ENCODE measurements around the gene CCDC91.

The CCDC91 gene

DNA sequence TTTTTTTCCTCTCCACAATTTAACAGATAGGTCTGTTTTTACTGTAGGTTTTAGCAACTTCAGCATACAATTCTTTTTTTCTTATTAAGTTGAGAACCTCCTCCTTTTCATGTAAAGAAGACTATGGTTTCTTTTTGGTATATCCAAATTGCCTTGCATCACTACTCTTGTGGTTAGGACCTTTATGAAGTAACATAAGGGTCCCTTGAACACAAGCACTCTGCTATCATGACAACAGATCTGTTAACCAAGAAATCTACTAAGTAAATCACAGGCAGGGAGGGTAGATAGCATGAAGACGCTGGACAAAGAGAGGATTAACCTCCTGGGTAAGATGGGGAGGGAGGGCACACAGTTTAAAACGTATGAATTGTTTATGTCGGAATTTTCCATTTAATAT, 380.6 kb downstream of the CCDC91 start:
- no peaks in the 10 kb centered on the region for H3K4me1 Mint-ChIP-seq (ENCODE audit: low read depth in 2 of 2)
- no peak overlapping the region for H3K4me3 Mint-ChIP-seq
- DNase-seq (no peak), ATAC-seq (replicated peaks) (no peak)
- H3K36me3 Mint-ChIP-seq (ENCODE audit: insufficient read depth) = peaks cover 2% of the 10 kb centered on the region
- H3K27me3 Mint-ChIP-seq = no peaks in the 10 kb centered on the region
- no peak overlapping the region for H3K27ac Mint-ChIP-seq
- no peaks in the 10 kb centered on the region for H3K9me3 Mint-ChIP-seq

DNA sequence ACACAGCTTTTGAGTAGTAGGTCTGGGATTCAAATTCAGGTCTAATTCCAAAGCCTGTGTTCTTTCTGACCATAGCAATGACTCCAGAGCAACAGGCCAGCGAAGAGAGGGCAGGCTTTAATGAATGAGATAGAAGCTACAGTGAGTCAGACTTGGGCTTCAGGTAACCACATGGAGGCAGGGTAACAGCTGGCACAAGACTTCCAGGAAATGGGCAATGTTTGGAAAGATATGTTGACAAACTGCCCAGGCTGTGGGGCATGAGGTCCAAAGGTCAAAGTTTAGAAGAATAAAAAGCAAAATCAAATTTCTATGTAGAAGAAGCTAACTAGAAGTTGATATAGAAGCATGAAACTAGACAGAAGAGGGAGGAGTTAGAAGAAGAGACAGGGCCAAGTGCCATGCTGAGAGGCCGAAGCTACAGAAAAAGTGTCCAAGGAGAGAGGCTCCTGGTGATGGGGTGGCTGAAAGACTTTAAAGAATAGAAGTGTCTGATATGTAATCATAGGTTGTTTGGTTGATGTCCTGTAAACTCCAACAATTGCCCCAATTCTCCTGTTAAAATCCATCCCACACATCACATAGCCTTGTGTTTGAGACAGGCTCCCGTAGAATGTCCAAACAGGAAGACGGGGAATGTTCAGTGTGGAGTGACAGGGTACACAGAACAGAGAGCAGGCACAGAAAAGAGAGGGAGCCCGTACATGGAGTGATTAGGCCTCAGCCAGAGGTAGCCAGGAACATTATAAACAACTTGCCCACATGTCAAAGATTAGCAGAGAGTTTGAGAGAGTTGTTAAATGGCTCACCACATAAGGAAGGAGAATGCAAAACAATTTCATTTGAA, 384.7 kb downstream of the CCDC91 start:
- no peaks in the 10 kb centered on the region for H3K27me3 Mint-ChIP-seq
- no peak overlapping the region for H3K4me3 Mint-ChIP-seq
- H3K27ac Mint-ChIP-seq = no peak overlapping the region
- H3K36me3 Mint-ChIP-seq (ENCODE audit: insufficient read depth) = no peaks in the 10 kb centered on the region
- H3K4me1 Mint-ChIP-seq (ENCODE audit: low read depth in 2 of 2) = no peaks in the 10 kb centered on the region
- DNase-seq = no peak
- no peak for ATAC-seq (replicated peaks)
- H3K9me3 Mint-ChIP-seq = no peaks in the 10 kb centered on the region

DNA sequence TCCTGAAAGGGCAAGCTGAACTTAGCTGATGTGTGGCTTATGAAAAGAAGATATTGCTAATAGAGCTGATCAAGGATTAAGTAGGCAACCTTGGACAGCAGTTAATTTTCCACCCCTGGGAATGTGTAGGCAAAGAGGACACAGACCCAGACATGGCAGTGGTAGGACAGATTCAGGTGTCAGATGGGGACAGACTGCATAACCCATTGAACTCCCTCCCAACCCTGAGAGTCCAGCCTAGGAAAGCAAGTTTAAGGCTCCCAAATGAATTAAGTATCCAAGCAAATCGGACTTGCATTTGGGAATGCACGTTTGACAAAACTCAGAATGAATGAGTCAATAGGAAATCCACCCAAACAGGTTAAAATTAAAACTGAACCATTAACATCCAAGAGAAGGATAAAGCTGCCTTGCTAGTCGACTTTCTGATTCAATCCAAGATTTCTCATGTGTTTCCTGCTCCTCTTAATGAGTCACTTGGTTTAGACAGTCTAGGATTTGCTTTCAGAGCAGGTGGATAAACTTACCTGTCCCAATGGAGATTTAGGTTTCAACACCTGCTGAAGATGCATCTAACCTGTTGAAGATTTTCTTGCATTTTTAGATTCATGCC, 385.4 kb downstream of the CCDC91 start:
- no peaks in the 10 kb centered on the region for H3K4me1 Mint-ChIP-seq (ENCODE audit: low read depth in 2 of 2)
- no peak for ATAC-seq (replicated peaks)
- no peaks in the 10 kb centered on the region for H3K27me3 Mint-ChIP-seq
- H3K4me3 Mint-ChIP-seq = no peak overlapping the region
- no peak for DNase-seq
- no peak overlapping the region for H3K27ac Mint-ChIP-seq
- H3K36me3 Mint-ChIP-seq (ENCODE audit: insufficient read depth) = no peaks in the 10 kb centered on the region
- no peaks in the 10 kb centered on the region for H3K9me3 Mint-ChIP-seq

DNA sequence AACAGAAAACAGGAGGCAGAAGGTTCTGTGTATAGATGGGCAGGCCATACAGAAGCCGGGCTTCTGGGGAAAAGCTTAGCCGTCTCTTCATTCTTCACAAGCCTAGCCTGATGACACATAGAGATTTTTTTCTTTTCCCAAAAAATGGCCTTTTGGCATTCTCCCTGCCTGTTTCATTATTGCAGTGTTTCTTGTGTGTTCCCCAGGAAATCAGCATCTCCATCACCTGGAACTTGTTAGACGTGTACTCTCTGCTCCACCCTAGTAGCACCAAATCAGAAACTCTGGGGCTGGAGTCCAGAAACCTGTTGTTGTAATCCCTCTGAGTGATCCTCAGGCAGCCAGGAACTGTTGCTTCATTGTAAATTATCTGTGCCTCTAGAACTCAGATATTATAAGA, 388.1 kb downstream of the CCDC91 start:
- Mint-ChIP-seq H3K36me3 (ENCODE audit: insufficient read depth) (no peaks in the 10 kb centered on the region), H3K27me3 (no peaks in the 10 kb centered on the region), H3K9me3 (no peaks in the 10 kb centered on the region), H3K4me1 (ENCODE audit: low read depth in 2 of 2) (peaks cover 2 to 9% of the 10 kb centered on the region in 2 donors), H3K27ac (no peak overlapping the region), H3K4me3 (no peak overlapping the region)
- no peak for DNase-seq
- no peak for ATAC-seq (replicated peaks)

DNA sequence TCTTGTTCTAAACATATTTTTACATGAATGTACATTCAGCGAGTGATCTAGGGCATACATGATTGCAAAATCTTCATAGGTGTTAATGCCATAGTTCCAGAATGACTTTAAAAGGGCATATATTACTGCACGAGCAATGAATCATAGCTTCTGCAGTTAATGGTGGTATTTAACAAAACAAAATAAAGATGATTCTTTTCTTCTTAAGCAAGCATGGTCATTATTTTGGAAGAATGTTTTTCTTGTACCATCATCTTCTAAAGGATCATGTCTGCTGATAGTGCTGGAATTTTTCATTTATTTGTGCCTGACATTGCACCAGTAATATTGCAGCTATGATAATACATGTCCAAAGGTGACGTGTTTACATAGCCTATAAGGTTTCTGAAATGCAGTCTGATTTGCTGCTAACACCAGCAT, 388.6 kb downstream of the CCDC91 start:
- Mint-ChIP-seq H3K36me3 (ENCODE audit: insufficient read depth) (no peaks in the 10 kb centered on the region), H3K4me1 (ENCODE audit: low read depth in 2 of 2) (peaks cover 2 to 14% of the 10 kb centered on the region in 2 donors), H3K27me3 (no peaks in the 10 kb centered on the region), H3K9me3 (no peaks in the 10 kb centered on the region), H3K27ac (no peak overlapping the region), H3K4me3 (no peak overlapping the region)
- ATAC-seq (replicated peaks) = no peak
- no peak for DNase-seq

DNA sequence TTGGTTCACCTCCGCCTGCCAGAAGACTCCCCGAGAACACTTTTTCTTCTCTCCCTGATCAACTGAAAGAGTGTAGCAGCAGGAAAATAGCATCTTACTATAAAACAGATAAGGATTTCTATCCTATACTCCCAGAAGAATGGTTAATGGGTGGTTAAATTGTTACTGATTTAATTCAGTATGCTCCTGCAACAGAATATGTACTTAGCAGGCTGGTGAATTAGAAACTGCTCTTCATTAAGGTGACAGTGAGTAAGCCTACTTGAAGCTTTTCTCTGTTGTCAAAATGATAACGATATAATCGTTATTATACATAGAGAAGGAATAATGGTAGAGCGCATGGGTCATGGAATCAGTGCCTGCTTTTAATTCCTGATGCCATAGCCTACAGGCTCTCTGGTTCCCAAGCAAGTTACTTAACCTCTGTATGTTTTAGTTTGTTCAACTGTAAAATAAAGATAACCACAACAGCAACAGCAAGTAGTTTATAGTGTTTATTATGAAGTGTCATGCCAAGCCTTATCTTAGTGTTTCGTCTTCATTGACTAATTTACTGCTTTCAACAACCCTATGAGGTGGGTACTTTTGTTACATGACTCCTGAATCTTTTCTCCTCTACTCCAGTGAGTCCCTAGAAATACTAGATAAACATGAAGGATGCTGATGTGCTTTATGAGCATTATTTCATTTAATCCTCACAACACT, 392.6 kb downstream of the CCDC91 start:
- ATAC-seq (replicated peaks) = no peak

DNA sequence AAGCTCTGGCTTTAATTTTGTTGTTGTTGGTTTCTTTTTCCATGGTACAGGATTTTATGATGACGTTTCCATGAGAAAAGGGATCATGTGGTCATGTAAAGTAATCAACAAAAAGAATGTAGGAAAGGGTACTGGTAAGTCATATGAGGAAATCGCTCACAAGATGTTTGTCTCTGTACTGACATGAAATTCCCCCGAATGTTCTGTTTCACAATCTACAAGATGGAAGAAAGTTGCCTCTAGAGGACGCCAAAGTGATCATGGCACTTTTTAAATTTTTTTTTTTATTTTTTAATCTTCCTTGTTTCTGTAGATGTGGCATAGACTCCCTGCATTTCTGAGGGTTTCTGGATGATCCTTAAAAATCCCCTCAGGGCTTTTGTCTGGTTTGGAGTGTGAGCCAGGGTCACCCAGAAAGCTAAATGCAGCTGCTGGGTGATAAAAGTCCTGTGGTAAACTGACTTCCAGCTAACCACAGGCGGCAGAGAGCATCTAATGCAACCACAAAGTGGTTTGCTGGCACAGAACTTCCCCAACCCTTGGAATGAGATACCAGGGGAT, 393.5 kb downstream of the CCDC91 start:
- Mint-ChIP-seq H3K27ac (no peak overlapping the region), H3K9me3 (no peaks in the 10 kb centered on the region), H3K4me1 (ENCODE audit: low read depth in 2 of 2) (peaks cover 2 to 16% of the 10 kb centered on the region in 2 donors), H3K4me3 (no peak overlapping the region), H3K36me3 (ENCODE audit: insufficient read depth) (peaks cover 3% of the 10 kb centered on the region), H3K27me3 (no peaks in the 10 kb centered on the region)
- DNase-seq = no peak
- ATAC-seq (replicated peaks) = no peak

More for the DNA sequence above, 392.6 kb downstream of the CCDC91 start:
- Mint-ChIP-seq H3K27me3 (no peaks in the 10 kb centered on the region), H3K4me1 (ENCODE audit: low read depth in 2 of 2) (peaks cover 2 to 16% of the 10 kb centered on the region in 2 donors), H3K9me3 (no peaks in the 10 kb centered on the region), H3K27ac (no peak overlapping the region), H3K36me3 (ENCODE audit: insufficient read depth) (no peaks in the 10 kb centered on the region), H3K4me3 (no peak overlapping the region)
- no peak for DNase-seq

DNA sequence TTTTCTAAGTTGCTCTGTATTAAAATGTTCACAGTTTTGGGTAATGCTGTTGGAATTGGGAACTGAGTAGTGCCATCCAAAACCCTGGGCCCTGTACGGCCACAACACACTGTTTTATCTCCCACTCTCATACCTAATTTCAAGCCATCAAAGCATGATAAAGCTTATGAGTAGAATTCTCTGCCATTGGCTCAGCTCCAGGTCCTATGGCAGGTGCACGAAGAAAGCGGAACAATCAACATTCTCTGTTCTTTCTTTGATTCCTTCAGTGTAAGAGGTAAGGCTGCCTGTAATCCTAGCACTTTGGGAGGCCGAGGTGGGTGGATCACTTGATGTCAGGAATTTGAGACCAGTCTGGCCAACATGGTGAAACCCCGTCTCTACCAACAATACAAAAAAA, 394.9 kb downstream of the CCDC91 start:
- peaks cover 3% of the 10 kb centered on the region for H3K36me3 Mint-ChIP-seq (ENCODE audit: insufficient read depth)
- no peak overlapping the region for H3K27ac Mint-ChIP-seq
- no peaks in the 10 kb centered on the region for H3K27me3 Mint-ChIP-seq
- no peak for DNase-seq
- H3K9me3 Mint-ChIP-seq = no peaks in the 10 kb centered on the region
- H3K4me3 Mint-ChIP-seq = no peak overlapping the region
- ATAC-seq (replicated peaks) = no peak
- peaks cover 2 to 16% of the 10 kb centered on the region in 2 donors for H3K4me1 Mint-ChIP-seq (ENCODE audit: low read depth in 2 of 2)

DNA sequence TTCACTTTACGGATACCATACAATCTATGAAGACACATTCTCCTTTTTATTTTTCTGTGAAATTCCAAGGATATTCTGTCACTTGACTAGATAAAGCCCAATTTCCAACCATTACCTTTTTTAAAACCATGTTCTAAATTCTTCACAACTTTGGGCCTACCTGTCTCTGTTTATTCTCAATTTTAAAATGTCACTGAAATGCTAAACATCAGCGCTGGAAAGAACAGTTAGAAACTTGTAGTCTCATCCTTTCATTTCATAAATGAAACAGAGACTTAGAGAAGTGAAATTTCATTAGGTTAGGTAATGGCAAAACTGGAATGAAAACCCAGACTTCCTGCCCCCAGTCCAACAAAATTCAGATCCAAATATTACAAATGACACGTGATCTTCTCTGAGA, 396.2 kb downstream of the CCDC91 start:
- H3K9me3 Mint-ChIP-seq = peaks cover 2 to 3% of the 10 kb centered on the region in 2 donors
- no peak for DNase-seq
- H3K27me3 Mint-ChIP-seq = no peaks in the 10 kb centered on the region
- peaks cover 3% of the 10 kb centered on the region for H3K36me3 Mint-ChIP-seq (ENCODE audit: insufficient read depth)
- ATAC-seq (replicated peaks) = no peak
- H3K4me1 Mint-ChIP-seq (ENCODE audit: low read depth in 2 of 2) = peaks cover 2 to 16% of the 10 kb centered on the region in 2 donors
- no peak overlapping the region for H3K4me3 Mint-ChIP-seq
- H3K27ac Mint-ChIP-seq = no peak overlapping the region

DNA sequence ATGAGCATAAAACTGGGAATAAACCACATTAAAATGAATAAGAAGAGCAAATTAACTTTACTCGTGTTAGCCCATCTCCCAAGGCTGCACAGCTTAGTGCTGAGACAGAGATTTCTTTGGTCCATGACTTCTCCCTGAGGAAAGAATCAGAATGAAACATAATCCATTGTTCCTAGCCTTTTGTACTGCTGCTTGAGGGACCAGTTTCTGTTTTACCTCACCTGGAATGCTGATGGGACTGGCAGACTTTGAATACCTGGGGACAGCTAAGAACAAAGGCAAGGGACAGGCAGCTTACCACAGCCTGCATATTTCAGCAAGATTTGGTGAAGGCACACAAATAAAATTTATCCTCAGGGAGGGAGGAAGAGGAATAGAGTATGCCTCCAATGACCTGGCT, 401.6 kb downstream of the CCDC91 start:
- H3K36me3 Mint-ChIP-seq (ENCODE audit: insufficient read depth) = peaks cover 3% of the 10 kb centered on the region
- H3K4me3 Mint-ChIP-seq = no peak overlapping the region
- H3K27ac Mint-ChIP-seq = no peak overlapping the region
- H3K9me3 Mint-ChIP-seq = peaks cover 16 to 17% of the 10 kb centered on the region in 2 donors
- ATAC-seq (replicated peaks) = no peak
- DNase-seq = no peak
- H3K27me3 Mint-ChIP-seq = no peaks in the 10 kb centered on the region
- H3K4me1 Mint-ChIP-seq (ENCODE audit: low read depth in 2 of 2) = no peaks in the 10 kb centered on the region

All from effector memory CD8-positive, alpha-beta T cell (primary cell).